Measurements from ENCODE around the gene FBL. TPM values are rescaled to one million over a fixed set of nuclear protein-coding genes. Genes with fewer than 3 reads are reported as not detected.

The FBL gene
- total and polyA plus RNA-seq, 2 of the 8 experiments (the other 6 are each of a cell fraction or from before 2014, with no cell fraction given): 790 to 1,361 TPM

DNA sequence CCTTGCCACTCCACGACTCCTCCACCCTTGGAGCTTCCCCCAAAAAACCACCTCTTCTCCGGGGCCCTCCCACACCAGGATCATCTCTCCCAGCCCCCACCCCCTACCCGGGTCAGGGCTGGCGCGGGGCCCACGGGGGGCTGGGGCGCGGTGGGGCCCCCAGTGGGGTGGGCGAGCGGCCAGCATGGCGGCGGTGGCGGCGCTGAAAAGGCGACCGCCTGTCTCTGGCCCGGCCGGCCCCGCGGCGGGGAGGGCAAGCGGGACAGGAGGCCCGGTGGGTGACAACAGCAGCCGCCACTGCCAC, 13.1 kb downstream of the FBL start:
- Histone ChIP-seq H4K91ac (replicated peaks; ENCODE audit: insufficient read length, low read length) (no peak overlapping the region), H2AFZ (ENCODE audit: low read length) (no peak overlapping the region), H3K4me1 (replicated peaks in 1 of 4; ENCODE audit: control insufficient read depth in 3 of 4, insufficient read depth in 4 of 4, low read length in 3 of 4) (peaks cover 0 to 10% (median 4%) of the 10 kb centered on the region in 4 experiments; a peak in 5 of 7 replicates), H2BK12ac (ENCODE audit: low read depth, low read length) (no peak overlapping the region), H3K79me2 (ENCODE audit: control insufficient read depth in 1 of 2, insufficient read depth in 2 of 2, low read length in 2 of 2) (peaks cover 0 to 18% of the 10 kb centered on the region in 2 experiments; a peak in 2 of 4 replicates), H3K4ac (replicated peaks; ENCODE audit: insufficient read length, low read depth, low read length) (no peak overlapping the region), H3K79me1 (ENCODE audit: low read depth, low read length) (peaks cover 4% of the 10 kb centered on the region; the same call in 1 of the 2 replicates), H3K23ac (ENCODE audit: insufficient read length) (no peak overlapping the region), H3K4me3 (ENCODE audit: extremely low read depth in 1 of 4, insufficient read depth in 2 of 4, low read depth in 3 of 4, low read length in 4 of 4) (peak overlapping the region; percentile 69 to 83 (median 77)), H2BK20ac (ENCODE audit: low read length) (no peak overlapping the region), H2AK5ac (ENCODE audit: low read depth, low read length) (no peak overlapping the region), H3K18ac (ENCODE audit: extremely low read depth, low read length) (peak overlapping the region; percentile 19), H3K14ac (ENCODE audit: insufficient read length) (no peak overlapping the region), H3K4me2 (ENCODE audit: insufficient read depth in 1 of 2, low read depth in 2 of 2, low read length in 2 of 2) (peak overlapping the region; percentile 40 to 70), H3K36me3 (ENCODE audit: control insufficient read depth in 2 of 4, insufficient read depth in 4 of 4, low read length in 3 of 4) (peaks cover 36 to 56% (median 52%) of the 10 kb centered on the region in 4 experiments), H2BK15ac (ENCODE audit: low read length) (no peak overlapping the region), H2BK120ac (replicated peaks; ENCODE audit: low read depth, low read length) (no peak overlapping the region), H3K27ac (ENCODE audit: low read depth, low read length) (peak overlapping the region; percentile 6; the same call in 1 of the 2 replicates), H4K8ac (ENCODE audit: extremely low read depth, insufficient read depth, low read length) (no peak overlapping the region), H3K9ac (replicated peaks in 1 of 4; ENCODE audit: extremely low read depth in 1 of 4, low read depth in 3 of 4, low read length in 3 of 4) (peak overlapping the region in 3 of 4 experiments; percentile 52 to 60 (median 54); a peak in 5 of 7 replicates), H3K23me2 (ENCODE audit: low read depth, low read length) (peaks cover 3% of the 10 kb centered on the region; the same call in 1 of the 2 replicates), H3K9me3 (ENCODE audit: insufficient read depth in 2 of 2, low read depth in 1 of 2, low read length in 1 of 2) (no peaks in the 10 kb centered on the region), H2BK5ac (ENCODE audit: low read depth, low read length) (no peak overlapping the region; the same call in 1 of the 2 replicates), H3K27me3 (replicated peaks in 1 of 4; ENCODE audit: control insufficient read depth in 3 of 4, extremely low read depth in 1 of 4, insufficient read depth in 3 of 4, low read length in 3 of 4) (no peaks in the 10 kb centered on the region), H3K56ac (replicated peaks; ENCODE audit: insufficient read length, low read depth, low read length) (no peak overlapping the region), H4K20me1 (replicated peaks in 1 of 2; ENCODE audit: control insufficient read depth in 1 of 2, insufficient read depth in 2 of 2, low read length in 2 of 2) (peaks cover 6 to 7% of the 10 kb centered on the region in 2 experiments), H4K5ac (ENCODE audit: insufficient read length, low read depth, low read length) (no peak overlapping the region)
- ChIA-PET CTCF (ENCODE audit: partially characterized antibody) (interaction anchor here (1.6 to 2.2 kb wide), 2 partner anchors 10 to 40 kb away, joined by 7 to 21 read pairs; no protein-coding TSS in a partner anchor), POLR2A (ENCODE audit: partially characterized antibody) (interaction anchor here (0.6 to 2.2 kb wide), 14 partner anchors 8 to 397 kb away, joined by 3 to 31 read pairs (median 4); partner anchors contain the start of genes FBL and RPS16)
- 21% methylated on average over 4 of the region's 24 CpGs; no CpG with 5 or more reads in 1 of the 2 experiments for WGBS, 2 experiments (ENCODE audit: extremely low coverage in 1 of 2, insufficient coverage in 1 of 2, insufficient read length in 1 of 2, insufficient replicate concordance in 2 of 2, low coverage in 1 of 2, low lambda C conversion rate in 2 of 2, missing lambda C conversion rate in 1 of 2)
- FAIRE-seq (no peak), DNase-seq (ENCODE audit: low read depth in 1 of 2, low spot score in 2 of 2) (no peak)
- TF ChIP-seq SIRT6 (IDR thresholded peaks at IDR 0.05; ENCODE audit: low read length): no peak
- no peak for TF ChIP-seq YY1 (IDR thresholded peaks at IDR 0.05; ENCODE audit: low read depth, low read length)
- no peak for TF ChIP-seq ZNF274 (IDR thresholded peaks at IDR 0.05; ENCODE audit: borderline replicate concordance, extremely low read depth, low read length)
- TF ChIP-seq TBP (IDR thresholded peaks at IDR 0.05; ENCODE audit: low read depth, low read length): no peak
- no peak for TF ChIP-seq CTBP2 (IDR thresholded peaks at IDR 0.05; ENCODE audit: borderline replicate concordance, insufficient read depth, insufficient read length, low read length)
- no peak for TF ChIP-seq CHD1 (IDR thresholded peaks at IDR 0.05; ENCODE audit: low read depth, low read length)
- no peak for TF ChIP-seq HDAC6 (IDR thresholded peaks at IDR 0.05; ENCODE audit: low read depth, low read length)
- no peak for TF ChIP-seq JUND (IDR thresholded peaks at IDR 0.05; ENCODE audit: low read length)
- no peak for TF ChIP-seq SRF (IDR thresholded peaks at IDR 0.05; ENCODE audit: low read depth, low read length)
